NCI-H1694 treated with DMSO at 0.1 percent for 48 hours (cell line): ENCODE results near the gene NRP2.

Experiments used
- DNase-seq: peaks from one replicate; lab custom pipeline; 2025; lab: John Stamatoyannopoulos, UW

The NRP2 gene

GRCh38 chr2:205806143-205806905 is 124.0 kb downstream of the NRP2 start:
- DNase-seq, result no peak

GRCh38 chr2:205807229-205807628 is 124.9 kb downstream of the NRP2 start:
- no peak for DNase-seq

GRCh38 chr2:205807758-205808157 is 125.5 kb downstream of the NRP2 start:
- DNase-seq, result no peak

GRCh38 chr2:205808486-205809121 is 126.3 kb downstream of the NRP2 start:
- DNase-seq, result peak; percentile 56

- no peak for DNase-seq
Observed at GRCh38 chr2:205811387-205811786, 129.1 kb downstream of the NRP2 start.

GRCh38 chr2:205814039-205814364 is 131.7 kb downstream of the NRP2 start:
- DNase-seq, result no peak

GRCh38 chr2:205815673-205816072 is 133.4 kb downstream of the NRP2 start:
- DNase-seq, result no peak

- no peak for DNase-seq
Observed at GRCh38 chr2:205816268-205816667, 134.0 kb downstream of the NRP2 start.

- no peak for DNase-seq
Observed at GRCh38 chr2:205822579-205822978, 140.3 kb downstream of the NRP2 start.

- DNase-seq, result no peak
Observed at GRCh38 chr2:205827809-205828365, 145.6 kb downstream of the NRP2 start.

- no peak for DNase-seq
Observed at GRCh38 chr2:205833864-205834263, 151.6 kb downstream of the NRP2 start.

GRCh38 chr2:205834796-205835195 is 152.5 kb downstream of the NRP2 start:
- no peak for DNase-seq

GRCh38 chr2:205835251-205835791 is 153.0 kb downstream of the NRP2 start:
- no peak for DNase-seq

- DNase-seq, result no peak
Observed at GRCh38 chr2:205835923-205836322, 153.6 kb downstream of the NRP2 start.

GRCh38 chr2:205836477-205837221 is 154.3 kb downstream of the NRP2 start:
- no peak for DNase-seq

GRCh38 chr2:205837663-205838062 is 155.4 kb downstream of the NRP2 start:
- DNase-seq, result no peak

GRCh38 chr2:205845446-205845845 is 163.1 kb downstream of the NRP2 start:
- no peak for DNase-seq
